Tibial nerve (tissue), 3 donors: ENCODE measurements around the gene IKZF4.

Experiments used
- POLR2A ChIP-seq, 2 donors: fragments of 450-650 bp; IDR thresholded peaks; one replicate each; pipeline ENCODE4 v1.6.1; 2017; ENCODE audit warnings: antibody characterized with exemption in 2 of 2, mild to moderate bottlenecking in 2 of 2, moderate library complexity in 2 of 2
- TF ChIP-seq, protein P1 (sequence below), 5 experiments: fragments of 200-600 bp in 3 of 5; fragments of 450-650 bp in 2 of 5; sonication (generic) in 3 of 5; IDR thresholded peaks; one replicate each; pipeline ENCODE4 v1.5.1; 2016 to 2019; ENCODE audit warnings: antibody characterized with exemption in 5 of 5, mild to moderate bottlenecking in 3 of 5, moderate library complexity in 2 of 5

DNA sequence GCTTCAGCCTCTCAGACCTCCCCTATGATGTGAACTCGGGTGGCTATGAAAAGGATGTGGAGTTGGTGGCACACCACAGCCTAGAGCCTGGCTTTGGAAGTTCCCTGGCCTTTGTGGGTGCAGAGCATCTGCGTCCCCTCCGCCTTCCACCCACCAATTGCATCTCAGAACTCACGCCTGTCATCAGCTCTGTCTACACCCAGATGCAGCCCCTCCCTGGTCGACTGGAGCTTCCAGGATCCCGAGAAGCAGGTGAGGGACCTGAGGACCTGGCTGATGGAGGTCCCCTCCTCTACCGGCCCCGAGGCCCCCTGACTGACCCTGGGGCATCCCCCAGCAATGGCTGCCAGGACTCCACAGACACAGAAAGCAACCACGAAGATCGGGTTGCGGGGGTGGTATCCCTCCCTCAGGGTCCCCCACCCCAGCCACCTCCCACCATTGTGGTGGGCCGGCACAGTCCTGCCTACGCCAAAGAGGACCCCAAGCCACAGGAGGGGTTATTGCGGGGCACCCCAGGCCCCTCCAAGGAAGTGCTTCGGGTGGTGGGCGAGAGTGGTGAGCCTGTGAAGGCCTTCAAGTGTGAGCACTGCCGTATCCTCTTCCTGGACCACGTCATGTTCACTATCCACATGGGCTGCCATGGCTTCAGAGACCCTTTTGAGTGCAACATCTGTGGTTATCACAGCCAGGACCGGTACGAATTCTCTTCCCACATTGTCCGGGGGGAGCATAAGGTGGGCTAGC lies 13.9 kb downstream of the IKZF4 start:
- TF ChIP-seq POLR2A (IDR thresholded peaks at IDR 0.05), result no peak
- TF ChIP-seq, protein P1, sequence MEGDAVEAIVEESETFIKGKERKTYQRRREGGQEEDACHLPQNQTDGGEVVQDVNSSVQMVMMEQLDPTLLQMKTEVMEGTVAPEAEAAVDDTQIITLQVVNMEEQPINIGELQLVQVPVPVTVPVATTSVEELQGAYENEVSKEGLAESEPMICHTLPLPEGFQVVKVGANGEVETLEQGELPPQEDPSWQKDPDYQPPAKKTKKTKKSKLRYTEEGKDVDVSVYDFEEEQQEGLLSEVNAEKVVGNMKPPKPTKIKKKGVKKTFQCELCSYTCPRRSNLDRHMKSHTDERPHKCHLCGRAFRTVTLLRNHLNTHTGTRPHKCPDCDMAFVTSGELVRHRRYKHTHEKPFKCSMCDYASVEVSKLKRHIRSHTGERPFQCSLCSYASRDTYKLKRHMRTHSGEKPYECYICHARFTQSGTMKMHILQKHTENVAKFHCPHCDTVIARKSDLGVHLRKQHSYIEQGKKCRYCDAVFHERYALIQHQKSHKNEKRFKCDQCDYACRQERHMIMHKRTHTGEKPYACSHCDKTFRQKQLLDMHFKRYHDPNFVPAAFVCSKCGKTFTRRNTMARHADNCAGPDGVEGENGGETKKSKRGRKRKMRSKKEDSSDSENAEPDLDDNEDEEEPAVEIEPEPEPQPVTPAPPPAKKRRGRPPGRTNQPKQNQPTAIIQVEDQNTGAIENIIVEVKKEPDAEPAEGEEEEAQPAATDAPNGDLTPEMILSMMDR (IDR thresholded peaks at IDR 0.05), result no peak
